Cardiac muscle cell (in vitro differentiated cells and primary cell): ENCODE measurements around the gene CD63. TPM values are rescaled to one million over a fixed set of nuclear protein-coding genes. Genes with fewer than 3 reads are reported as not detected.

Experiments
- DNase-seq, 2 donors: peaks; one replicate each; pipeline versions ENCODE4 v3.0.0 to v3.0.0-alpha.2; 2010 to 2017; ENCODE audit warnings: low read depth in 1 of 2, low spot score in 1 of 2
- H3K27ac ChIP-seq: fragments of 200-600 bp; sonication (generic); 2 replicates; pipeline ENCODE4 v1.5.1; 2016
- H3K27me3 ChIP-seq: fragments of 200-600 bp; sonication (generic); 2 replicates; pipeline ENCODE4 v1.6.0; 2016; ENCODE audit warnings: control low read depth
- H3K36me3 ChIP-seq: fragments of 200-600 bp; sonication (generic); 2 replicates; pipeline ENCODE4 v1.5.1; 2016; ENCODE audit warnings: control low read depth
- H3K4me1 ChIP-seq: fragments of 200-600 bp; sonication (generic); 2 replicates; pipeline ENCODE4 v1.8.1; 2017; ENCODE audit warnings: low read depth, mild to moderate bottlenecking, mixed run types
- H3K4me3 ChIP-seq: fragments of 200-600 bp; sonication (generic); 2 replicates; pipeline ENCODE4 v1.5.1; 2016; ENCODE audit warnings: mild to moderate bottlenecking
- H3K9me3 ChIP-seq: fragments of 200-600 bp; sonication (generic); 2 replicates; pipeline ENCODE4 v1.5.1; 2017; ENCODE audit warnings: low read depth, mild to moderate bottlenecking, control low read depth
- CTCF ChIP-seq: IDR thresholded peaks from 2 replicates; pipeline ENCODE4 v1.5.1; 2012; ENCODE audit warnings: low read depth, mild to moderate bottlenecking, low read length
- polyA plus RNA-seq: library from polyadenylated mRNA; unstranded; fragments of >200 nt; fragmentation: Nextera tagmentation; extraction: Ambion mirVana; gene quantifications from 2 replicates; pipeline ENCODE4 v1.2.1, GENCODE V29; 2016
- total RNA-seq: library from RNA; depleted of rRNA; stranded (reverse); fragments of >200 nt; gene quantifications from 2 replicates; pipeline ENCODE4 v1.2.3, GENCODE V29; 2016

The CD63 gene
- total and polyA plus RNA-seq, 2 experiments from 2014 or later = 268 to 1,103 TPM

GRCh38 chr12:55718015-55718414 is 10.8 kb downstream of the CD63 start:
- no peak overlapping the region for H3K27ac ChIP-seq

GRCh38 chr12:55717011-55718007 is 11.5 kb downstream of the CD63 start:
- peaks cover 8% of the 10 kb centered on the region for H3K4me1 ChIP-seq

More at GRCh38 chr12:55718015-55718414, 10.8 kb downstream of the CD63 start:
- Histone ChIP-seq H3K27me3 (no peaks in the 10 kb centered on the region), H3K9me3 (no peaks in the 10 kb centered on the region), H3K4me1 (peaks cover 6% of the 10 kb centered on the region), H3K4me3 (no peak overlapping the region), H3K36me3 (no peaks in the 10 kb centered on the region)
- no peak for TF ChIP-seq CTCF
- DNase-seq = peak in 1 of 2 donors; percentile 47

GRCh38 chr12:55716582-55716957 is 12.2 kb downstream of the CD63 start:
- DNase-seq = no peak
- Histone ChIP-seq H3K27ac (peak overlapping the region; percentile 91), H3K27me3 (no peaks in the 10 kb centered on the region), H3K9me3 (no peaks in the 10 kb centered on the region), H3K4me3 (peak overlapping the region; percentile 93), H3K4me1 (peaks cover 16% of the 10 kb centered on the region), H3K36me3 (no peaks in the 10 kb centered on the region)
- TF ChIP-seq CTCF = no peak

More at GRCh38 chr12:55717011-55718007, 11.5 kb downstream of the CD63 start:
- Histone ChIP-seq H3K9me3 (no peaks in the 10 kb centered on the region), H3K4me3 (peak overlapping the region; percentile 93), H3K27ac (no peak overlapping the region), H3K36me3 (no peaks in the 10 kb centered on the region), H3K27me3 (no peaks in the 10 kb centered on the region)
- DNase-seq = no peak
- no peak for TF ChIP-seq CTCF

- DNase-seq = peak; percentile 91 to 94
- no peaks in the 10 kb centered on the region for H3K27me3 ChIP-seq
- peak within 1 kb of the TSS; percentile 93 for H3K4me3 ChIP-seq
- no peaks in the 10 kb centered on the region for H3K9me3 ChIP-seq
- H3K36me3 ChIP-seq = no peaks in the 10 kb centered on the region
- peaks cover 22% of the 10 kb centered on the region for H3K4me1 ChIP-seq
- no peak for TF ChIP-seq CTCF
- peak within 1 kb of the TSS; percentile 91 for H3K27ac ChIP-seq
Observed at GRCh38 chr12:55715833-55716581, 12.8 kb downstream of the CD63 start, which contains the start of gene BLOC1S1. TSS of gene BLOC1S1 (plus strand) at chr12:55716046. CDS start at chr12:55716052, 6 bp downstream.

GRCh38 chr12:55715169-55715764 is 13.5 kb downstream of the CD63 start:
- DNase-seq = no peak
- Histone ChIP-seq H3K4me3 (peak overlapping the region; percentile 93), H3K27ac (peak overlapping the region; percentile 91), H3K27me3 (no peaks in the 10 kb centered on the region), H3K9me3 (no peaks in the 10 kb centered on the region), H3K36me3 (no peaks in the 10 kb centered on the region), H3K4me1 (peaks cover 28% of the 10 kb centered on the region)
- TF ChIP-seq CTCF = no peak
